HepG2 (cell line): Measurements from ENCODE around the gene TTPAL. TPM values are rescaled to one million over a fixed set of nuclear protein-coding genes. Genes with fewer than 3 reads are reported as not detected.

ENCODE experiments used
- ATAC-seq: fragments of 200-7000 bp; cut with Tn5 transposase; 3 replicates; pipeline ENCODE4 v1.9.1; 2020; ENCODE audit warnings: mild to moderate bottlenecking, moderate library complexity
- BruUV-seq: library from RNA; stranded (reverse); fragments of 400-500 nt; replicated peaks from 2 replicates; lab custom pipeline; 2021; lab: Mats Ljungman, UMichigan
- CTCF ChIA-PET: fragments of 300-600 bp; formaldehyde crosslinking; extraction: SDS; loops from one replicate; lab custom pipeline; 2021; ENCODE audit warnings: low total read pairs, inconsistent platforms, low intra/inter-chr PET ratio; lab: Yijun Ruan, JAX
- POLR2A ChIA-PET: fragments of 350-600 bp; sonication (Branson Sonifier 250); formaldehyde crosslinking; loops from one replicate; lab custom pipeline; 2020; ENCODE audit warnings: antibody characterized with exemption, inconsistent platforms; lab: Yijun Ruan, JAX
- DNase-seq: peaks from one replicate; pipeline ENCODE4 v3.0.0-alpha.2; 2015; ENCODE audit warnings: low spot score
- FAIRE-seq: peaks from 3 replicates; lab custom pipeline; 2011; peaks lifted over from hg19 to GRCh38; lab: Jason Lieb, UNC
- H2AFZ ChIP-seq: one replicate; pipeline ENCODE4 v1.6.1; 2011; ENCODE audit warnings: low read length, inconsistent platforms
- H3K27ac ChIP-seq: fragments of 300-600 bp; 3 replicates; pipeline ENCODE4 v1.8.0; 2011; ENCODE audit warnings: mixed run types, mild to moderate bottlenecking, mixed read lengths, low read length, inconsistent platforms; ENCODE audit not compliant: insufficient read depth; ENCODE audit errors: extremely low read length
- H3K27me3 ChIP-seq, 2 experiments: fragments of 200-600 bp in 1 of 2; 2 replicates in 1 of 2; 3 replicates in 1 of 2; pipeline versions ENCODE4 v1.6.0 to v1.8.0; 2011; ENCODE audit warnings: low read length in 2 of 2, mild to moderate bottlenecking in 2 of 2, moderate library complexity in 2 of 2, inconsistent platforms in 1 of 2; ENCODE audit not compliant: insufficient read depth in 2 of 2, control insufficient read depth in 1 of 2
- H3K36me3 ChIP-seq, 2 experiments: fragments of 200-600 bp in 1 of 2; replicated peaks in 1 of 2; 2 replicates in 1 of 2; 3 replicates in 1 of 2; pipeline versions ENCODE4 v1.5.1 to v1.8.0; 2011; ENCODE audit warnings: low read length in 2 of 2, inconsistent platforms in 1 of 2; ENCODE audit not compliant: insufficient read depth in 2 of 2, control insufficient read depth in 1 of 2
- H3K4me1 ChIP-seq: 2 replicates; pipeline ENCODE4 v1.5.1; 2012; ENCODE audit warnings: low read length, inconsistent platforms; ENCODE audit not compliant: insufficient read depth
- H3K4me2 ChIP-seq: 2 replicates; pipeline ENCODE4 v1.6.0; 2011; ENCODE audit warnings: low read depth, low read length, inconsistent platforms
- H3K4me3 ChIP-seq, 3 experiments: fragments of 200-600 bp in 1 of 3; sonication (generic), shearing (Covaris generic) in 1 of 3; replicated peaks in 1 of 3; 2 replicates each; pipeline ENCODE4 v1.5.1; 2011 to 2016; ENCODE audit warnings: low read length in 3 of 3, inconsistent platforms in 2 of 3, low read depth in 2 of 3, mild to moderate bottlenecking in 2 of 3, control low read depth in 1 of 3, mixed read lengths in 1 of 3; ENCODE audit not compliant: insufficient read depth in 1 of 3
- H3K79me2 ChIP-seq: one replicate; pipeline ENCODE4 v1.6.1; 2011; ENCODE audit warnings: low read length, inconsistent platforms; ENCODE audit not compliant: insufficient read depth
- H3K9ac ChIP-seq: 2 replicates; pipeline ENCODE4 v1.6.0; 2011; ENCODE audit warnings: mild to moderate bottlenecking, low read depth, low read length, inconsistent platforms; ENCODE audit not compliant: insufficient read depth
- H3K9me3 ChIP-seq: 2 replicates; pipeline ENCODE4 v1.5.1; 2012; ENCODE audit warnings: mild to moderate bottlenecking, low read length
- H4K20me1 ChIP-seq: 2 replicates; pipeline ENCODE4 v1.6.0; 2011; ENCODE audit warnings: inconsistent platforms, mild to moderate bottlenecking, low read length, moderate library complexity; ENCODE audit not compliant: insufficient read depth
- ATF1 ChIP-seq: IDR thresholded peaks from 2 replicates; pipeline ENCODE4 v1.6.1; 2016; ENCODE audit warnings: mild to moderate bottlenecking, control low read depth
- KAT7 ChIP-seq: IDR thresholded peaks from 2 replicates; pipeline ENCODE4 v1.6.1; 2018; ENCODE audit warnings: borderline replicate concordance, missing compliant biosample characterization
- KDM1A ChIP-seq: IDR thresholded peaks from 2 replicates; pipeline ENCODE4 v1.6.1; 2016; ENCODE audit warnings: missing compliant biosample characterization
- KDM5B ChIP-seq: sonication (generic); formaldehyde crosslinking; IDR thresholded peaks from 2 replicates; pipeline ENCODE4 v1.4.0; 2020; ENCODE audit warnings: missing genetic modification reagents, mild to moderate bottlenecking, borderline replicate concordance
- MED13 ChIP-seq: sonication (generic); formaldehyde crosslinking; IDR thresholded peaks from 2 replicates; pipeline ENCODE4 v1.5.0; 2020; ENCODE audit warnings: missing genetic modification reagents
- MYNN ChIP-seq: sonication (generic); formaldehyde crosslinking; IDR thresholded peaks from 2 replicates; pipeline ENCODE4 v1.4.0; 2020; ENCODE audit warnings: mild to moderate bottlenecking, low read depth, missing genetic modification reagents
- NAIF1 ChIP-seq: sonication (generic); formaldehyde crosslinking; IDR thresholded peaks from 2 replicates; pipeline ENCODE4 v1.5.0; 2020; ENCODE audit warnings: mild to moderate bottlenecking, missing genetic modification reagents, borderline replicate concordance
- NCOA2 ChIP-seq: sonication (generic); formaldehyde crosslinking; IDR thresholded peaks from 2 replicates; pipeline ENCODE4 v1.8.0; 2022; ENCODE audit warnings: inconsistent platforms
- PAF1 ChIP-seq: IDR thresholded peaks from 2 replicates; pipeline ENCODE4 v1.6.1; 2016; ENCODE audit warnings: missing genetic modification reagents, missing compliant biosample characterization
- ZEB1 ChIP-seq: IDR thresholded peaks from 2 replicates; pipeline ENCODE4 v1.6.1; 2012; ENCODE audit warnings: mild to moderate bottlenecking, low read depth, inconsistent platforms; ENCODE audit not compliant: insufficient replicate concordance
- ZMYM2 ChIP-seq: sonication (generic); formaldehyde crosslinking; IDR thresholded peaks from 2 replicates; pipeline ENCODE4 v1.8.0; 2022; ENCODE audit warnings: mild to moderate bottlenecking, missing genetic modification reagents
- ZMYM3 ChIP-seq: sonication (generic); formaldehyde crosslinking; IDR thresholded peaks from 2 replicates; pipeline ENCODE4 v1.5.1; 2020; ENCODE audit warnings: mild to moderate bottlenecking, missing genetic modification reagents
- ZNF138 ChIP-seq: sonication (generic); formaldehyde crosslinking; IDR thresholded peaks from 2 replicates; pipeline ENCODE4 v1.5.0; 2020; ENCODE audit warnings: mild to moderate bottlenecking, low read depth, missing genetic modification reagents
- ZNF17 ChIP-seq: sonication (generic); formaldehyde crosslinking; IDR thresholded peaks from 2 replicates; pipeline ENCODE4 v1.5.0; 2020; ENCODE audit warnings: mild to moderate bottlenecking, missing genetic modification reagents
- ZNF329 ChIP-seq: sonication (generic); formaldehyde crosslinking; IDR thresholded peaks from 2 replicates; pipeline ENCODE4 v1.9.0; 2021; ENCODE audit warnings: low read depth, mild to moderate bottlenecking, missing genetic modification reagents
- ZNF382 ChIP-seq: sonication (generic); formaldehyde crosslinking; IDR thresholded peaks from 2 replicates; pipeline ENCODE4 v1.5.0; 2020; ENCODE audit warnings: missing genetic modification reagents, mild to moderate bottlenecking, borderline replicate concordance
- ZNF446 ChIP-seq: sonication (generic); formaldehyde crosslinking; IDR thresholded peaks from 2 replicates; pipeline ENCODE4 v1.5.0; 2020; ENCODE audit warnings: mild to moderate bottlenecking, missing genetic modification reagents
- ZNF496 ChIP-seq: sonication (generic); formaldehyde crosslinking; IDR thresholded peaks from 2 replicates; pipeline ENCODE4 v1.8.1; 2023; ENCODE audit warnings: mild to moderate bottlenecking, moderate library complexity, missing genetic modification reagents; ENCODE audit not compliant: insufficient replicate concordance
- ZNF644 ChIP-seq: IDR thresholded peaks from 2 replicates; pipeline ENCODE4 v1.6.1; 2016; ENCODE audit warnings: low read depth
- ZNF768 ChIP-seq: sonication (generic); formaldehyde crosslinking; IDR thresholded peaks from 2 replicates; pipeline ENCODE4 v1.4.0; 2020; ENCODE audit warnings: missing genetic modification reagents
- WGBS: methylation state at CpG from one replicate; pipeline ENCODE4 v1.1.6; 2017; ENCODE audit warnings: low lambda C conversion rate; 5-methylcytosine and 5-hydroxymethylcytosine counted together
- in situ Hi-C: cut with HindIII; loops from 2 replicates; pipeline ENCODE4 v1.10.0; 2017; ENCODE audit warnings: low pct_unique_long_range_greater_than_20kb; ENCODE audit not compliant: extremely low pct_ligation_motif_present
- intact Hi-C: fragments of 100-400 bp; cut with micrococcal nuclease; formaldehyde crosslinking; loops from one replicate; pipeline ENCODE4 v1.10.0; 2022; ENCODE audit not compliant: unreplicated experiment
- polyA plus RNA-seq, 8 experiments: library from polyadenylated mRNA; depleted of rRNA in 3 of 8; stranded (reverse) in 7 of 8; unstranded in 1 of 8; fragments of >200 nt; fragmentation: Illumina TruSeq in 4 of 8; extraction: Trizol in 4 of 8; gene quantifications; 2 replicates each; pipeline versions ENCODE4 v1.2.1 to v1.2.3, GENCODE V29; 2011 to 2016; ENCODE audit warnings: low read depth in 4 of 8, missing spikeins in 1 of 8, mixed read lengths in 1 of 8; ENCODE audit not compliant: insufficient read depth in 1 of 8
- total RNA-seq, 5 experiments: library from RNA; depleted of rRNA; stranded (reverse); fragments of >200 nt; fragmentation: Illumina TruSeq; extraction: Trizol; gene quantifications; 2 replicates each; pipeline ENCODE4 v1.2.3, GENCODE V29; 2016; ENCODE audit warnings: low read depth in 1 of 5
- TF ChIP-seq, protein P1 (sequence below): sonication (generic); formaldehyde crosslinking; IDR thresholded peaks from 2 replicates; pipeline ENCODE4 v1.5.1; 2020; ENCODE audit warnings: missing genetic modification reagents, mild to moderate bottlenecking, borderline replicate concordance
- TF ChIP-seq, protein P2 (sequence below), 2 experiments: fragments of 450-650 bp in 1 of 2; sonication (generic) in 1 of 2; formaldehyde crosslinking; IDR thresholded peaks; 2 replicates each; pipeline versions ENCODE4 v1.5.0 to v1.8.0; 2020 to 2022; ENCODE audit warnings: mild to moderate bottlenecking in 1 of 2, missing genetic modification reagents in 1 of 2

Gene TTPAL
- total and polyA plus RNA-seq, 2 of the 13 experiments (the other 11 are each of a cell fraction or from before 2014, with no cell fraction given): 4.3 to 18.8 TPM

DNA sequence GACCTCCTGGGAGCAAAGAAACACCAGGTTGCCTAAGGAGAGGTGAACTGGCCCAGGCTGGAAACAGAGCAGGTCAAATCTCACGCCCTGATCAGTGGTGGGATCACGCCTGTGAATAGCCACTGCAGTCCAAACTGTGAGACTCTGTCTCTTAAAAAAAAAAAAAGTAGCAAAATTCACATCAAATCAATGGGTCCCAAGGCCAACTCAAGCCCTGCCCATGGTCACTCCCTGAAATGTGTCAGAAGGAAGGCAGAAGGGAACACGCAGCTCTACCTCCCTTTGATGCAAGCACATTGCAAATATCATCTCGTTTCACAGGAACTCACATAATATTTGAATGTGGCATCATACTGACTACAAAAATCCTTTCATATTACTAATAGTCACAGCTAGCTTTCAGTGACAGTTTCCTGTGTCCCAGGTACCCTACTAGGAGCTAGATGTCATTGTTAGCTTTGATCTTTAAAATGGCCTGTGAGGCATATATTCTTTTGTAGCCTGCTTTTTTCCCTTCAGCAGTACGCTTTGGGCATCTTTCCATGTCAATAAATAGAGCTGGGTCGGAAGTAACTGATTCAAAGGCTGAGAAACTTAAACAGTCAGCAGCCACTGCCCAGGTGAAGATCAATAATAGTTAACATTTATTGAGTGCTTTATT lies 14.4 kb upstream of the TTPAL start (continued):
- TF ChIP-seq ATF1 (CRISPR knock-in tag) (peak; percentile 55; the same call in 1 of the 2 replicates), ZNF329 (CRISPR knock-in tag) (no peak)
- TF ChIP-seq, all 625 proteins: peak for 119

DNA sequence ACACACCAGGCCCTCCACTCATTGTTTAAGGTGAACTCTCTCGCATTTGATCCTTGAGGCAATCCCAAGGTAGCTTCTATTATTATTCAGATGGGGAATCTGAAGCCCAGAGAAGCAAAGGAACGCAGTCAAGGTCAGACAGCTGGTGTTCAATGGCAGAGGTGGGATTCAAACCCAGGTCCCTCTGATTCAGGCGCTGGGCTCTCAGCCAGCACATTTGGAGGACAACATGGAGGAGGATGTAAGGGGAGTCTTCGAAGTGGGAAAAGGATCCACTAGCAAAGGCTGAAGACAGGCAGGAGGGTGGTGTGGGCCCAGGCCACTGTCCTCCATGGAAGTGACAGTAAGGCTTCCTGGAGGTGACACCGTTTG lies 13.9 kb upstream of the TTPAL start:
- H3K9me3 ChIP-seq: no peaks in the 10 kb centered on the region
- intact Hi-C loops (loop anchor here (1.0 to 2.0 kb wide), 4 partner anchors 27 to 77 kb away; no protein-coding TSS in a partner anchor), in situ Hi-C loops (loop anchor here (5.0 kb wide), 1 partner anchor 69 kb away; no protein-coding TSS in a partner anchor)
- ATAC-seq (peak; percentile 7; the same call in 2 of the 3 replicates), FAIRE-seq (no peak), DNase-seq (no peak)
- peak overlapping the region; percentile 87 for H2AFZ ChIP-seq
- H3K27me3 ChIP-seq: no peaks in the 10 kb centered on the region
- no peaks in the 10 kb centered on the region for H4K20me1 ChIP-seq
- H3K9ac ChIP-seq: no peak overlapping the region
- no peaks in the 10 kb centered on the region for H3K79me2 ChIP-seq
- no peak overlapping the region for H3K4me3 ChIP-seq
- peak overlapping the region; percentile 72 for H3K4me2 ChIP-seq
- WGBS: 43% methylated on average over 5 of the region's 5 CpGs
- H3K4me1 ChIP-seq: peaks cover 69% of the 10 kb centered on the region
- ChIA-PET CTCF (interaction anchor here (0.6 to 2.6 kb wide), 6 partner anchors 10 to 244 kb away, joined by 3 to 29 read pairs (median 6); no protein-coding TSS in a partner anchor), POLR2A (interaction anchor here (0.7 to 1.5 kb wide), 18 partner anchors 10 to 252 kb away, joined by 3 to 11 read pairs (median 4); partner anchors contain the start of genes FITM2, OSER1 and TTPAL)
- peak overlapping the region; percentile 58 for H3K27ac ChIP-seq
- BruUV-seq: no TSS peak
- no peaks in the 10 kb centered on the region for H3K36me3 ChIP-seq
- 0 out of 2 replicates have a peak, but pooled peaks have one; percentile 46 for TF ChIP-seq KDM1A (CRISPR knock-in tag)
- TF ChIP-seq ZNF446: no peak
- 0 out of 2 replicates have a peak, but pooled peaks have one; percentile 50 for TF ChIP-seq KDM5B
- no peak for TF ChIP-seq ZNF496 (CRISPR knock-in tag)
- no peak for TF ChIP-seq ZNF138 (CRISPR knock-in tag)
- no peak for TF ChIP-seq MED13
- no peak for TF ChIP-seq ZNF644 (CRISPR knock-in tag)
- no peak for TF ChIP-seq NCOA2 (CRISPR knock-in tag)
- TF ChIP-seq ZMYM2: peak; percentile 74
- TF ChIP-seq ZNF768 (CRISPR knock-in tag): no peak
- no peak for TF ChIP-seq NAIF1
- peak; percentile 70 for TF ChIP-seq ZMYM3 (CRISPR knock-in tag)
- no peak for TF ChIP-seq PAF1
- no peak for TF ChIP-seq ZNF17 (CRISPR knock-in tag)
- 0 out of 2 replicates have a peak, but pooled peaks have one; percentile 31 for TF ChIP-seq MYNN
- TF ChIP-seq KAT7 (CRISPR knock-in tag): no peak
- peak; percentile 15 for TF ChIP-seq ZEB1
- TF ChIP-seq, protein P1, sequence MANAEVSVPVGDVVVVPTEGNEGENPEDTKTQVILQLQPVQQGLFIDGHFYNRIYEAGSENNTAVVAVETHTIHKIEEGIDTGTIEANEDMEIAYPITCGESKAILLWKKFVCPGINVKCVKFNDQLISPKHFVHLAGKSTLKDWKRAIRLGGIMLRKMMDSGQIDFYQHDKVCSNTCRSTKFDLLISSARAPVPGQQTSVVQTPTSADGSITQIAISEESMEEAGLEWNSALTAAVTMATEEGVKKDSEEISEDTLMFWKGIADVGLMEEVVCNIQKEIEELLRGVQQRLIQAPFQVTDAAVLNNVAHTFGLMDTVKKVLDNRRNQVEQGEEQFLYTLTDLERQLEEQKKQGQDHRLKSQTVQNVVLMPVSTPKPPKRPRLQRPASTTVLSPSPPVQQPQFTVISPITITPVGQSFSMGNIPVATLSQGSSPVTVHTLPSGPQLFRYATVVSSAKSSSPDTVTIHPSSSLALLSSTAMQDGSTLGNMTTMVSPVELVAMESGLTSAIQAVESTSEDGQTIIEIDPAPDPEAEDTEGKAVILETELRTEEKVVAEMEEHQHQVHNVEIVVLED (CRISPR knock-in tag): no peak
- TF ChIP-seq, protein P2, sequence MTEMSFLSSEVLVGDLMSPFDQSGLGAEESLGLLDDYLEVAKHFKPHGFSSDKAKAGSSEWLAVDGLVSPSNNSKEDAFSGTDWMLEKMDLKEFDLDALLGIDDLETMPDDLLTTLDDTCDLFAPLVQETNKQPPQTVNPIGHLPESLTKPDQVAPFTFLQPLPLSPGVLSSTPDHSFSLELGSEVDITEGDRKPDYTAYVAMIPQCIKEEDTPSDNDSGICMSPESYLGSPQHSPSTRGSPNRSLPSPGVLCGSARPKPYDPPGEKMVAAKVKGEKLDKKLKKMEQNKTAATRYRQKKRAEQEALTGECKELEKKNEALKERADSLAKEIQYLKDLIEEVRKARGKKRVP (CRISPR knock-in tag; IDR thresholded peaks at IDR 0.05): no peak
- TF ChIP-seq ZNF382 (CRISPR knock-in tag): no peak
